CD4-positive, alpha-beta T cell treated with Interleukin-12 subunit alpha and Interleukin-12 subunit beta, for 1 hour (primary cell): ENCODE results near the gene PPIP5K2.
A peak's percentile ranks its signal among the peaks of the same experiment; 100 is the strongest.
"Not testable (repeated sequence)": the region's sequence is repeated elsewhere in the genome, so short reads cannot be mapped to it uniquely, and the experiment has no call there.

ENCODE experiments used
- DNase-seq: peaks from one replicate; pipeline ENCODE4 v3.0.0-alpha.2; 2020

PPIP5K2 gene

DNA sequence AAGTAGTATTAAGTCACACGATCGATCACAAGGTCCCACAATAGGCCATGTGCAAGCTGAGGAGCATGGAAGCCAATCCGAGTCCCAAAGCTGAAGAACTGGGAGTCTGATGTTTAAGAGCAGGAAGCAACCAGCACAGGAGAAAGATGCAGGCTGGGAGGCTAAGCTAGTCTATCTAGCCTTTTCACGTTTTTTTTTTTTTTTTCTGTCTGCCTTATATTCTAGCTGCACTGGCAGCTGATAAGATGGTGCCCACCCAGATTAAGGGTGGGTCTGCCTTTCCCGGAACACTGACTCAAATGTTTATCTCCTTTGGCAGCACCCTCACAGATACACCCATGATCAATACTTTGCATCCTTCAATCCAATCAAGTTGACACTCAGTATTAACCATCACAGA is 6.5 kb downstream of the PPIP5K2 start:
- no peak for DNase-seq

DNA sequence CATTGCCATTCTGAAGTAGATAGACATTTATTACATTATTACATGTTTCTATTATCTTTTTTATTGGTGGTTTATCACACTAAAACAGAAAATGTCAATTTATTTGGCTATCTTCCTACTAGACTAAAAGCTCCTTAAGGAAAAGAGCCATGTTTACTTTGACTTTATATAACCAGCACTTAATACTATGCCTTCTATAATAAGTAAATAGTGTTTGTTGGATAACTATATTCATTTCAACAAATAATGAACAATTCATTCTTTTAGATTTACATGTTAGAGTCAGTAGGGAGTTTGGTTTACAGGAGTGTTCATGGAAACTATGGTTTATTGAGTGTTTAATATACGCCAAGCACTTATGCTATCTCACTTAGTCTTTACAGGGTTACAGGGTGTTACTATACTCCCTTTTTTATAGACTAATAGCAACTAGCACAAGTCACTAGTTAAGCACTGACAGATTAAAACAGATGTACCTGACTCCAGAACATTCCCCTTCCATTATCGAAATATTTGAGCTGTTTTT is 7.3 kb downstream of the PPIP5K2 start:
- DNase-seq = no peak

DNA sequence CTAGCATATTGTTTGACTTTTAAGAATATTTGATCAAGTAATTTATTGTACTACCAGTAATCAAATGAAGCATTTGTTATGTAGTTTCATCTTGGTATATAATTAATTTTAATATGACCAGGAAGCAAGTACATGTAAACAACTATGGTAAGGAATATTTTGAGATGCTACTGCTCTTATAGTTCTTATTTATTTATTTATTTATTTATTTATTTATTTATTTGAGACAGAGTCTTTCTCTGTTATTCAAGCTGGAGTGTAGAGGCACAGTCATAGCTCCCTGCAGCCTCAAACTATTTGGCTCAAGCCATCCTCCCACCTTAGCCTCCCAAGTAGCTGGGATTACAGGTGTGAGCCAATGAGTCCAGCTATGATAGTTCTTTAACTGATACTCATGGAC is 8.1 kb downstream of the PPIP5K2 start:
- DNase-seq = no peak

DNA sequence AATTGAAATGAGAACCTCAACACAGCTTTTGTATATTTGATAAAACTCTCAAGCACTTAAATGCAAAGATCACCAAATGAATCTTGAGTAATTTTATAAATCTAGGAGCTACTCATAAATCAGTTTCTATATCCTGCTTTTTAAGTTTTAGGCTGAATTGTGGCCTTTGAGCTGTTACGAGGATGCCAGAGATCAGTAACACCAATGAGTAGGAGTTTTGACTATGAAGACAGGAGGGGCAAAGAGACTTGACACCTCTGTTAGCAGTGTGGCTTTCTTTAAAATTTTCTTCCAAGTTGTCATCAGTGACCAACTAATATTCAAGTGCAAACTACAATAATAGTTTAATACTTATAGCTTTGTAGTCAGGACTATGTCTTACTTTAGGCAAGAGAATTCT is 12.6 kb downstream of the PPIP5K2 start:
- DNase-seq = no peak

DNA sequence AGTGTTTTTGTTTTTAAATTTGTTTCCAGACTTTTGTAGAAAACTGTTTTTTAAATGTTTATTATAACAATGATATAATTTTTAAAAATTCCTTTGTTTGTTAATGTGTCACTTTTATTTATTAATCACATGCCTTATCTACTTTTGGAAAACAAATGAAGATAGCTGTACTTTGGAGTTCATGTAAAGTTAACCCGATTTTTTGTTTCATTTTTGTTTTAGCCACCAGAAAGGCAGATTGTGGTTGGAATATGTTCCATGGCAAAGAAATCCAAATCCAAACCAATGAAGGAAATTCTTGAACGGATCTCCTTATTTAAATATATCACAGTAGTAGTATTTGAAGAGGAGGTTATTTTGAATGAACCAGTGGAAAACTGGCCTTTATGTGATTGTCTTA is 13.1 kb downstream of the PPIP5K2 start:
- no peak for DNase-seq

DNA sequence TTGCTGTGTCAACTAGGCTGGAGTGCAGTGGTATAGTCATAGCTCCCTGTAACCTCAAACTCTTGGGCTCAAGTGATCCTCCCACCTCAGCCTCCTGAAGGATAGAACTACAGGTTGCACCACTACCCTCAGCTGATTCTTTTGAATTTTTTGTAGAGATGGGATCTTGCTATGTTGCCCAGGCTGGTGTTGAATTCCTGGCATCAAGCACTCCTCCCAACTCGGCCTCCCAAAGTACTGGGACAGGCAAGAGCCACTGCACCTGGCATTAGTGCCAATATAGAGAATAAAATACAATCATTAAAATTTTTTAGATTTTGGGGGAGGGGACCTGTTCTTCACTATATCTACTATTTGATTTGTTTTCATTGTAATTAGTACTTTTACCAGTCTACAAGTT is 15.4 kb downstream of the PPIP5K2 start:
- no peak for DNase-seq

- no peak for DNase-seq
Observed at GRCh38 chr5:103138202-103138690, 18.1 kb downstream of the PPIP5K2 start.

DNA sequence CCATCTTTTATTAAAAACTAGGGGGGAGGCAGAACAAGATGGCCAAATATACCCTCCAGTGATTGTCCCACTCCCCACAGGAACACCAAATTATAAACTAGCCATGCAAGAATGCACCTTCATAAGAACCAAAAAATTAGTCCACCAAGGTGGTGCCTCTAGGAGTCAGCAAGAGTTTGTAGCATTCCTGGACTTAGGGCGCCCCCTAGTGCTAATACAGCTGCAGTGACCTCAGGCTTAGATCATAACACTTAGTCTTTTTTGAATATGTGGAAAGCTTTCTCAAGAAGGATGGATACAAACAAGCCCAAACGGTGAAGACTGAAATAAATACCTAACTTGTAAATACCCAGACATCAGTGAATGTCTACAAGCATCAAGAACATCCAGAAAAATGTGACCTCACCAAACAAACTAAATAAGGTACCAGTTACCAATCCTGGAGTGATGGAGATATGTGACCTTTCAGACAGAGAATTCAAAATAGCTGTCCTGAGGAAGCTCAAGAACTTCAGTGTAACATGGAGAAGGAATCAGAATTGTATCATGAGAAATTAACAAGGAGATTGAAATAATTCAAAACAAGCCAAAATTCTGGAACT is 19.3 kb downstream of the PPIP5K2 start:
- peak; percentile 86 for DNase-seq

DNA sequence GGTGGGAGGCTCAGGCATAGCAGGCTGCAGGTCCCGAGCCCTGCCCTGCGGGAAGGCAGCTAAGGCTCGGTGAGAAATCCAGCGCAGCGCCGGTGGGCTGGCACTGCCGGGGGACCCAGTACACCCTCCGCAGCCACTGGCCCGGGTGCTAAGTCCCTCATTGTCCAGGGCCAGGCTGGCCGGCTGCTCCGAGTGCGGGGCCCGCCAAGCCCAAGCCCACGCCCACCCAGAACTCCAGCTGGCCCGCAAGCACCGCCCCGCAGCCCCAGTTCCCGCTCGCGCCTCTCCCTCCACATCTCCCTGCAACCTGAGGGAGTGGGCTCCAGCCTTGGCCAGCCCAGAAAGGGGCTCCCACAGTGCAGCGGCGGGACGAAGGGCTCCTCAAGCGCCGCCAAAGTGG is 22.0 kb downstream of the PPIP5K2 start:
- DNase-seq = not testable (repeated sequence)

- DNase-seq = no peak
Observed at GRCh38 chr5:103145196-103145595, 25.1 kb downstream of the PPIP5K2 start.

GRCh38 chr5:103148213-103148612 is 28.1 kb downstream of the PPIP5K2 start:
- DNase-seq = no peak

- DNase-seq = no peak
Observed at GRCh38 chr5:103151156-103151555, 31.1 kb downstream of the PPIP5K2 start.

- DNase-seq = no peak
Observed at GRCh38 chr5:103166706-103167105, 46.6 kb downstream of the PPIP5K2 start.

DNA sequence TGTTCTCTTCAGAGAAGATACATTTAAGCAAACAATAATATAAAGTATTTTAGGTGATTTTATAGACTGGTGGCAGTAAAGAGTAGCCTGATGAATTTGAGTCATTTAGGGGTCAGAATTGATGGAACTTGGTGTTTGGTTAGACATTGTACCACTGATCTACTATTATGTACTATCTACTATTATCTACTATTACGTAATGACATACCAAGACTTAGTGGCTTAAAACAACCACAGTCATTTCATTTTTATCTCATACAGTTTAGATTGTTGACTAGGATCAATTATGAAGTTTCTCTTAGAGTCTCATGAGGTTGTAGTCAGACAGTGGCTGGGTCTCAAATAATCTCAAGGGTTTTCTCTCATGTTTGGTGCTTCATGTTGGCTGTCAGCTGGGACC is 54.0 kb downstream of the PPIP5K2 start:
- DNase-seq = no peak

DNA sequence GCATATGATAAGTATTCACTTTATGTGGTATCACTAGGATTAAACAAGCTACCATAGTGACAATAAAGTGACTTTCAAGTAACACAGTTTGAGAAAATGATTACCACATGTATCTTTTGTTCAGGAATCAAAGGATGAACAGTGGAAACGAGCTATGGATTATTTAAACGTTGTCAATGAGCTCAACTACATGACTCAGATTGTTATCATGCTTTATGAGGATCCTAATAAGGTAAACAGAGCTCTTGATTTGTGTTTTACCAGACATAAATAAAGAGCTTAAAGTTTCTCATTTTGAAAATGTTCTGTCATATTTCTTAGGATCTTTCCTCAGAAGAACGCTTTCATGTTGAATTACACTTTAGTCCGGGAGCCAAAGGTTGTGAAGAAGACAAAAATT is 57.4 kb downstream of the PPIP5K2 start:
- no peak for DNase-seq

DNA sequence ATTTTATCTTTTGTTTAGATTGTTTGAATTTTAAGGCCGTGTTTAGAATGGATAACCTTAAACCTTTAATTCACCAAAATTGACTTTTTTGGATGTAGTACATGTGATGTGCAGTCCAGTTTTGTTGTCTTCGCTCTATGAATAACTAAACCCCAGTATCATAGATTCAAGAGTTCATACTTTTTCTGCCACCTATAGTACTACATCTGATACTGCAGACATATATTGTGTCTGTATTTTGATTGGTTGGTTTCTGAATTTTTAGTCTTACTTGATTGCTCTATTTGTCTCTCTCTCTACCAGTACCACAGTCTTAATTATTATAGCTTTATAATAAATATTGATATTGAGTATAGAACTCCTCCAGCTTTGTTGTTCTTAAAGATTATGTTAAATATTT is 58.1 kb downstream of the PPIP5K2 start:
- DNase-seq = no peak

DNA sequence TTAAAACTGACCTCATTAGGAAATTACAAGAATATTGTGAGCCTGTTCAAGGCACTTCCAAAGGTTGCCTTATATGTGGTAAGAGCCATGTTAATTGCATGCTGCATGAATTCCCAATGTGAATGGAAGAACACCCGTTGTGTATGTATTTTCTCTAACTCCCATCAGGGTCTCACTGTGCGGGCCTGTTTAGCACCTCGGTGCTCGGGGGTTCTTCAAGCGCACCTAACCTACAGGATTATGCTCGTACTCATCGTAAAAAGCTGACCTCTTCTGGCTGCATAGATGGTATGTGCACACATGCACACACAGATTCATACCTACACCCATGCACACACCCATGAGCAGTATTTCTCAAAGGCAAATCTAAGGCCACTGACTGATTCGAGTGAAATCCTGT is 66.1 kb downstream of the PPIP5K2 start:
- DNase-seq = no peak

DNA sequence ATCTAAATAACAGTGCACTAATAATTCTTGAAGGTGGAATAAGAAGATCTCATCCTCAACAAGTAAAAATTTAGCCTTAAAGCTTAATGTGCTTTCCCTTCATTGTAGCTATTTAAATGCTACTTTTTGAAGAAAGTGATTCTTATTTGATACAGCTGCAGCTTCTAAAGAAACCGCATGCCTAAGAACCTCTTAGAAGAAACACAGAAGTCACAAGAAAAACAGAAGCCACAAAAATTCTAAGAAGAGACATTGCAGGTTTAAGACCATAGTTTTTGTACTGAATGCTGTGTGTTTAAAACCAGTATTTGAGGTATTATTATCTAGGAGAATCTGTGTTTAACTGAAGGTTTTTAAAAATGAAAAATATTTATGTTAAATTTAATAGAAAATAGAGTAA is 68.3 kb downstream of the PPIP5K2 start:
- DNase-seq = no peak

DNA sequence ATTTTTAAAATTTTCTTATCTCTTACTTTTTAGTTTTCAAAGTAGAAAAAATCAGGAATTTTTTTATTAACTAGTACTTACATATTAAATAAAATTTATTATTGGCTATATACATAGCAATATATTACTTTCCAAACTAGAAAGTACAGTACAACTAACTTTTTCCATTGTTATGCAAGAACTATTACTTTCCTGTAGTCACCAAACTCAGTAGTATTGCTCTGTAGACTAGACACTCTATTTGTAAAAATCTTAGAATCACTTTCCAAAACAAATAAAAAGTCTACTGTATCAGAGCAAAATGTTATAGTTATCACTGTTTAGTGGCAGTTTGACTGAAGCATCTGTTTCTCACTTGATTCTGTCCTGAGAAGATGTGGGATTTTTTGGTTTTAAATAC is 83.1 kb downstream of the PPIP5K2 start:
- no peak for DNase-seq

DNA sequence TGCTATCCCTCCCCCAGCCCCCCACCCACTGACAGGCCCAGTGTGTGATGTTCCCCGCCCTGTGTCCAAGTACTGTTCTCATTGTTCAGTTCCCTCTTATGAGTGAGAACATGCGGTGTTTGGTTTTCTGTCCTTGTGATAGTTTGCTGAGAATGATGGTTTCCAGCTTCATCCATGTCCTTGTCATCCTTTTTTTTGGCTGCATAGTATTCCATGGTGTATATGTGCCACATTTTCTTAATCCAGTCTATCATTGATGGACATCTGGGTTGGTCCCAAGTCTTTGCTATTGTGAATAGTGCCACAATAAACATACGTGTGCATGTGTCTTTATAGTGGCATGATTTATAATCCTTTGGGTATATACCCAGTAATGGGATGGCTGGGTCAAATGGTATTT is 84.9 kb downstream of the PPIP5K2 start:
- DNase-seq = not testable (repeated sequence)

DNA sequence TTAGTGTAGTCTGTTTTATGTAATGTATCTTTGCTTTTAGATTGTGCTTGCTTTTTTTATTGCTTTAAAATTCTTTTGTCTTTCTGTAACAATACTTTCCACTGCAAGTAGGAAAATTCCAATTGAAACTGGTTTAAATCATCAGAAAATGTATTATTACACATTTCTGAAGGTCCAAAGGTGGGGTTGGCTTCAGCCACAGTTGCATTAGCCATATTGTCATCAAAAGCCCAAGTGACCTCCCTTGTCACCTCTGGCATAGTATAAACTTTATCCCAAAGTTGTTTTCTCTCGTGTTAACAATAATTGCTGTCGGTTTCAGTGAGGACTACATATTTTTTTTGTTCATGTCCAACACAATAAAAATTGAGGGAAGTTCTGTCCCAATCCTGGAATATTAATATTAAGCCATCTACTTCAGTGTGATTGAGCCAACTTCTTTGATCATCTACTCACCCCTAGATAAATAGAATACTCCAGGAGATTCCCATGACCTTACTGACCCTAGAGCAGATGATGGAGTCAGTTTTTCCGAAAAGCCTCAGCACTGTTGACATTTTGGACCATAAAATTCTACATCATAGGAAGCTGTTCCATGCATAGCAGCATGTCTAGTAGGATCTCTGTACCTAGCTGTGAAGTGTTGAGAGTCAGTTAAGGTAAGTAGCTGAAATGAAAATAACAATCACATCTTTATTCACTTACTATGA is 86.0 kb downstream of the PPIP5K2 start:
- no peak for DNase-seq

- no peak for DNase-seq
Observed at GRCh38 chr5:103207011-103207410, 86.9 kb downstream of the PPIP5K2 start.

- DNase-seq = no peak
Observed at GRCh38 chr5:103207653-103208052, 87.6 kb downstream of the PPIP5K2 start.

DNA sequence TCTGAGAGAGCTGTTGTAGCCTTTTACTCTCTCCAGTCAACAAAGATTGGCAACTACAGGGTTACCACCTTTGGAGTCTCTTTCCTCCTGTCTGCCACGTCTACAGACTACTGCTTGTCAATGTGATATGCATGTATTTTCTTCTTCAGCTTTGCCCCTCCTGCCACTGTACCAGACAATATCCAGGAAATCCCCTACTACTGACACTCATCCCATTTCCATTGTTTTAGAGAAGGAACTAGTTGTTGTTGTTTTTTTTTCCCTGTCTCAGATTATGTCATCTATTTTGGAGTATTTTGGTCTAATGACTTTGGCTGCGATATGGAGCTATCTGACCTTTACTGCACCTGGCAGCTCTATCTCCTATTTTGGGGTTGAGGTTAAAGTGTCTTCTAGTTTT is 88.4 kb downstream of the PPIP5K2 start:
- DNase-seq = no peak

DNA sequence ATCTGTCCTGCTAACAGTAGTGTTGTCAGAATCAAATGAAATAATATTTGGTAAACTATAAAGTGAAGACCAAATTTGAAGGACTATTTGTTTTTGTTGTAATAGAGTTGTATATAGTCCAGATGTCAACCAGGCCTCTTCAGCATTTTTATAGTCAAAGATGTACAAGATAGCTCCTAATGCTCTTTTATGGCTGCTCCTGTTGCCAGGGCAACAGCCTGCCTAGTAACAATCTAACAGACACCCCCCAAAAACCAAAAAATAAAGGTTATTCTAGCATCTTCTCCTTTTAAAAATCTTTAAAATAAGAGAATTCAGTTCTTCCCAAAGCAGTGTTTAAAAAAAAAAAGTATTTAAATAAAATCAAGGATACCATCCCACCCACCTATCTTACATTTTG is 89.0 kb downstream of the PPIP5K2 start:
- no peak for DNase-seq
